Stimulated activated CD4-positive, alpha-beta T cell treated with anti-CD3 and anti-CD28 coated beads, Interleukin-2, amount 100 ng/mL, for 48 hours (primary cell): Measurements from ENCODE around the gene CDH23.
"Not testable (repeated sequence)": the region's sequence is repeated elsewhere in the genome, so short reads cannot be mapped to it uniquely, and the experiment has no call there.

ENCODE experiments used
- DNase-seq, 2 donors: peaks; one replicate each; pipeline ENCODE4 v3.0.0-alpha.2; 2020

The CDH23 gene

GRCh38 chr10:71848325-71849275, 451.9 kb downstream of the CDH23 start:
- DNase-seq = no peak

GRCh38 chr10:71849461-71849908, 452.8 kb downstream of the CDH23 start:
- no peak for DNase-seq

- DNase-seq = no peak
These were observed 453.5 kb downstream of the CDH23 start for GRCh38 chr10:71850021-71850742.

- DNase-seq = peak; percentile 97 to 98
These were observed 454.2 kb downstream of the CDH23 start, which contains the start of gene PSAP for GRCh38 chr10:71850743-71851464. TSS of gene PSAP (minus strand) at chr10:71851251. CDS start at chr10:71851221, 30 bp downstream.

GRCh38 chr10:71851465-71852095, 454.9 kb downstream of the CDH23 start:
- not testable (repeated sequence) for DNase-seq

GRCh38 chr10:71852355-71852937, 455.7 kb downstream of the CDH23 start:
- no peak for DNase-seq

- no peak for DNase-seq
These were observed 457.3 kb downstream of the CDH23 start for GRCh38 chr10:71854031-71854430.

GRCh38 chr10:71856619-71857018, 459.9 kb downstream of the CDH23 start:
- DNase-seq = no peak

GRCh38 chr10:71857934-71858890, 461.5 kb downstream of the CDH23 start:
- no peak for DNase-seq

GRCh38 chr10:71860243-71861029, 463.7 kb downstream of the CDH23 start:
- peak in 1 of 2 donors; percentile 23 for DNase-seq

- no peak for DNase-seq
These were observed 466.5 kb downstream of the CDH23 start for GRCh38 chr10:71863203-71863602.

- DNase-seq = no peak
These were observed 468.2 kb downstream of the CDH23 start for GRCh38 chr10:71864911-71865361.
